Effector memory CD8-positive, alpha-beta T cell (primary cell): Measurements from ENCODE around the gene FN1.

Experiments
- ATAC-seq: fragments of 150-1000 bp; cut with Tn5 transposase; replicated peaks from 2 replicates; pipeline ENCODE4 v1.10.0; 2021; ENCODE audit warnings: mild to moderate bottlenecking, moderate library complexity
- DNase-seq, 3 experiments: peaks; one replicate each; pipeline ENCODE4 v3.0.0; 2021
- H3K27ac Mint-ChIP-seq, 2 donors: one replicate each; pipeline ENCODE4 v1.8.0; 2022; ENCODE audit warnings: mild to moderate bottlenecking in 2 of 2, mixed read lengths in 2 of 2, moderate library complexity in 2 of 2
- H3K27me3 Mint-ChIP-seq, 2 donors: one replicate each; pipeline ENCODE4 v1.8.0; 2022; ENCODE audit warnings: mixed read lengths in 2 of 2
- H3K36me3 Mint-ChIP-seq: one replicate; pipeline ENCODE4 v1.8.0; 2022; ENCODE audit warnings: mild to moderate bottlenecking, moderate library complexity, mixed read lengths; ENCODE audit not compliant: insufficient read depth
- H3K4me1 Mint-ChIP-seq, 2 donors: one replicate each; pipeline ENCODE4 v1.8.0; 2022; ENCODE audit warnings: low read depth in 2 of 2, mixed read lengths in 2 of 2
- H3K4me3 Mint-ChIP-seq, 2 donors: one replicate each; pipeline ENCODE4 v1.8.0; 2022; ENCODE audit warnings: mild to moderate bottlenecking in 2 of 2, mixed read lengths in 2 of 2, moderate library complexity in 2 of 2
- H3K9me3 Mint-ChIP-seq, 2 donors: one replicate each; pipeline ENCODE4 v1.8.0; 2022; ENCODE audit warnings: mixed read lengths in 2 of 2

The FN1 gene

GRCh38 chr2:215423234-215423633 is 12.6 kb downstream of the FN1 start:
- DNase-seq (no peak), ATAC-seq (no peak)
- Mint-ChIP-seq H3K36me3 (no peaks in the 10 kb centered on the region), H3K9me3 (no peaks in the 10 kb centered on the region), H3K27ac (no peak overlapping the region), H3K4me1 (no peaks in the 10 kb centered on the region), H3K4me3 (no peak overlapping the region), H3K27me3 (peaks cover 30 to 69% of the 10 kb centered on the region in 2 donors)

DNA sequence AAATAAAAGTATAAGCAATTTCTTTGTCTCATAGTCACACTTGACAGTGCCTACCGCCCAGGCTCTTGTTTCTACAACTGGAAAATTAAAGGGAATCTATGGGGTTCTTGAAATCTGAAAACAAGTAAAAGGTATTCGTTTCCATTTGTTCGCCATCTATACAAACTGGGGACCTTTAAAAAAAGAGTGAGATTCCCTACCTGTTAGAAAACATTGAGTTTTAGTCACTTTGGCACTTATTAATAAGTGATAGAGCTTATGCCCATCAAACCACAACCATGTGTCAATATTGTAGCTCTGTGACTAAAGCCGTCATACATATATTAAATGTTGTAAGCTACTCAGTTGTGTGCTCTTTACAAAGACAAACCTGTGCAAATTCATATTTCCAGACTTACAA is 13.2 kb downstream of the FN1 start:
- Mint-ChIP-seq H3K4me3 (no peak overlapping the region), H3K9me3 (no peaks in the 10 kb centered on the region), H3K4me1 (no peaks in the 10 kb centered on the region), H3K36me3 (no peaks in the 10 kb centered on the region), H3K27ac (no peak overlapping the region), H3K27me3 (peaks cover 26 to 67% of the 10 kb centered on the region in 2 donors)
- DNase-seq (no peak), ATAC-seq (no peak)

DNA sequence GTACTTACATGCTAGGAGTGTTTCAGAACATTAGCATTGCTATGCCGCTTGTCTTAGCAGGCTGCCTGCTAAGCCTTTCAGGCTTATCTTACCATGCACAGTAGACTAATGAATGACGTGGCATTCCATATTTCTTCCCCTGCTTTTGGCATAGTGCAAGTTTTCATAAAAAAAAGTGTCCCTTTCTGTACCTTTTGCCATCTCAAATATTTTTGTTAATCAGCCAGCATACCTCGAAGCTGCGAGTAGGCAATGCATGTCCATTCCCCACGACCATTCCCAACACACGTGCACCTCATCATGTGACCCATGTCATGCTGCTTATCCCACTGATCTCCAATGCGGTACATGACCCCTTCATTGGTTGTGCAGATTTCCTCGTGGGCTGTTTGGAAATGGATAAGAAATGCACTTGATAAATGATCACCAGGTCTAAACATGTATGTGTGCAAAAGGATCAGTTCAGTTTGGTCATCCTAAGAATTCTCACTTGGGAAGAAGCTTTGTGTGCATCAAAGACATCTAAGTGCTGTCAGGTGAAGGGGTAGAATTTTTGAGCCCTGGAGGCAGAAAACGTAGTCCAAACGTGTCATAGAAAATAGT is 13.9 kb downstream of the FN1 start:
- Mint-ChIP-seq H3K27me3 (peaks cover 28 to 69% of the 10 kb centered on the region in 2 donors), H3K36me3 (no peaks in the 10 kb centered on the region), H3K9me3 (no peaks in the 10 kb centered on the region), H3K4me3 (no peak overlapping the region), H3K27ac (no peak overlapping the region), H3K4me1 (no peaks in the 10 kb centered on the region)
- ATAC-seq (no peak), DNase-seq (no peak)

- H3K36me3 Mint-ChIP-seq: no peaks in the 10 kb centered on the region
- H3K27me3 Mint-ChIP-seq: peaks cover 28 to 60% of the 10 kb centered on the region in 2 donors
- no peak overlapping the region for H3K4me3 Mint-ChIP-seq
- no peak overlapping the region for H3K27ac Mint-ChIP-seq
- DNase-seq (no peak), ATAC-seq (no peak)
- no peaks in the 10 kb centered on the region for H3K9me3 Mint-ChIP-seq
- no peaks in the 10 kb centered on the region for H3K4me1 Mint-ChIP-seq
These were observed 15.4 kb downstream of the FN1 start for GRCh38 chr2:215420471-215420935.

DNA sequence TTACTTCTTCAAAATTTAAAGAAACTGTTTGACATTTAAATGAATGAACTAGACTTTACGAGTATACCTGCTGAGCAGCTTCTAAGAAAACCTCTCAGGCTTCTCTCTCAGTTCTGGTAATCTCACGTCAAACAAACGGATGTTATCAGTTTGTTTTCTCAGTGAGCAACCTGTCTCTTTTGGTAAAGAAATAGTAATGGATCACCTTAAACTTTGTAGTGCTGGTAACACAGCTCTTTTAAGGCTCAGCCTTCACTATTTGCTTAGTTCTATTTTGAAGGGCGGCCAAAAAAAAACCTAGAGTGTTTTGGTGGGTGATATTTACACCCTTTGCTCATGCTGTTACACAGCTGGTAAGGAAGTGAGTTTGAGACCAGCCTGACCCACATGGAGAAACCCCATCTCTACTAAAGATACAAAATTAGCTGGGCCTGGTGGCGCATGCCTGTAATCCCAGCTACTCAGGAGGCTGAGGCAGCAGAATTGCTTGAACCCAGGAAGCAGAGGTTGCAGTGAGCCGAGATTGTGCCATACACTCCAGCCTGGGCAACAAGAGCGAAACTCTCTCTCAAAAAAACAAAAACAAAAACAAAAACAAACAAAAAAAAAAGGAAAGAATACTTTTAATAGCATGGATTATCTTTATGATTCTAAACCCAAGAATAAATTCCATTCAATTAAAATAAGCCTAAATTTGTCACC is 15.9 kb downstream of the FN1 start:
- Mint-ChIP-seq H3K4me1 (no peaks in the 10 kb centered on the region), H3K4me3 (no peak overlapping the region), H3K36me3 (no peaks in the 10 kb centered on the region), H3K9me3 (no peaks in the 10 kb centered on the region), H3K27me3 (peaks cover 28 to 54% of the 10 kb centered on the region in 2 donors), H3K27ac (no peak overlapping the region)
- ATAC-seq (no peak), DNase-seq (no peak)

- H3K27ac Mint-ChIP-seq: no peak overlapping the region
- ATAC-seq (no peak), DNase-seq (no peak)
- no peak overlapping the region for H3K4me3 Mint-ChIP-seq
- no peaks in the 10 kb centered on the region for H3K4me1 Mint-ChIP-seq
- H3K36me3 Mint-ChIP-seq: no peaks in the 10 kb centered on the region
- H3K27me3 Mint-ChIP-seq: peaks cover 32 to 54% of the 10 kb centered on the region in 2 donors
- H3K9me3 Mint-ChIP-seq: no peaks in the 10 kb centered on the region
These were observed 16.8 kb downstream of the FN1 start for GRCh38 chr2:215419113-215419512.

GRCh38 chr2:215418064-215418963 is 17.6 kb downstream of the FN1 start:
- Mint-ChIP-seq H3K4me3 (no peak overlapping the region), H3K36me3 (no peaks in the 10 kb centered on the region), H3K27ac (no peak overlapping the region), H3K27me3 (peaks cover 31 to 54% of the 10 kb centered on the region in 2 donors), H3K9me3 (no peaks in the 10 kb centered on the region), H3K4me1 (no peaks in the 10 kb centered on the region)
- DNase-seq (no peak), ATAC-seq (no peak)

- no peak overlapping the region for H3K27ac Mint-ChIP-seq
- H3K4me3 Mint-ChIP-seq: no peak overlapping the region
- H3K4me1 Mint-ChIP-seq: no peaks in the 10 kb centered on the region
- H3K36me3 Mint-ChIP-seq: no peaks in the 10 kb centered on the region
- no peaks in the 10 kb centered on the region for H3K9me3 Mint-ChIP-seq
- DNase-seq: no peak
- ATAC-seq: no peak
- peaks cover 30 to 57% of the 10 kb centered on the region in 2 donors for H3K27me3 Mint-ChIP-seq
These were observed 18.4 kb downstream of the FN1 start for GRCh38 chr2:215417400-215417951.

DNA sequence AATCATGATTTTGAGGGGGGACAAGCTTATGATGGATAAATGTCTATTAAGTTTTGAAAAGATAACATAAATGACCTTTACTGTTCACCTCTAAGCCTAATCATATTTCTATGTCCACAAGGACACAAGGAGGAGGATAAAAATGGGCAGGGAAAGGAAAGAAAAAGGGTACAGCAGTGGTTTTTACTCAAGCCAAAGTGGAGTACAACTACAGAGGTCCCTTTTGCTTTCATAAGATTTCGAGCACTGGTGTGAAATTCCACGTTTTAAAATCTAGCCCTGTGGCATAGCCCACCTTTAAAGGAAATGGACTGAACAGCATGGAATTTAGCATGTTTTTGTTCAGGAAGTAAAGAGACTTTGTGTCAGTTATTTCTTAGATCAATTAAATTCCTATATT is 19.2 kb downstream of the FN1 start:
- ATAC-seq (no peak), DNase-seq (no peak)
- H3K4me1 Mint-ChIP-seq: no peaks in the 10 kb centered on the region
- no peak overlapping the region for H3K4me3 Mint-ChIP-seq
- no peaks in the 10 kb centered on the region for H3K9me3 Mint-ChIP-seq
- no peaks in the 10 kb centered on the region for H3K36me3 Mint-ChIP-seq
- H3K27ac Mint-ChIP-seq: no peak overlapping the region
- H3K27me3 Mint-ChIP-seq: peaks cover 30 to 49% of the 10 kb centered on the region in 2 donors

GRCh38 chr2:215415820-215416577 is 19.9 kb downstream of the FN1 start:
- no peak for ATAC-seq
- Mint-ChIP-seq H3K4me1 (no peaks in the 10 kb centered on the region), H3K27me3 (peaks cover 27 to 45% of the 10 kb centered on the region in 2 donors), H3K36me3 (no peaks in the 10 kb centered on the region), H3K9me3 (no peaks in the 10 kb centered on the region), H3K27ac (no peak overlapping the region), H3K4me3 (no peak overlapping the region)
- DNase-seq: no peak

DNA sequence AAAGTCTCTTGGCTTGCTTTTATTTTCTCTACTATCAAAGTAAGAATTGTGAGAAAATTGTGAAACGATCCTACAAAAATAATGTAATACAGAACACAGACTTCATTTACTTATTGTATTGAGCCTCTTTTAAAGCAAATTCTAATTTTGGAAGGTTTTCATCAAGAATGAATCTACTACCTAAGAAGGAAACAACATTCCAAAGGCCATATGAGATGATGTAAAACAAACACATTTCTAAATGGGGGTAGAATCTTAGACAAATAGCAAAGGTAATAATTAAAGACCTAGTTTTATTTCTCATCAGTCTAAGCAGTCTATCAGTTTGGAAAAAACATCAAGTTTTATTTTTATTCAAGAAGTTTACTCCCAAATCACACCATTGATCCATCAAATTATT is 20.6 kb downstream of the FN1 start:
- Mint-ChIP-seq H3K36me3 (no peaks in the 10 kb centered on the region), H3K9me3 (no peaks in the 10 kb centered on the region), H3K4me3 (no peak overlapping the region), H3K4me1 (no peaks in the 10 kb centered on the region), H3K27me3 (peaks cover 30 to 45% of the 10 kb centered on the region in 2 donors), H3K27ac (no peak overlapping the region)
- DNase-seq (no peak), ATAC-seq (no peak)

DNA sequence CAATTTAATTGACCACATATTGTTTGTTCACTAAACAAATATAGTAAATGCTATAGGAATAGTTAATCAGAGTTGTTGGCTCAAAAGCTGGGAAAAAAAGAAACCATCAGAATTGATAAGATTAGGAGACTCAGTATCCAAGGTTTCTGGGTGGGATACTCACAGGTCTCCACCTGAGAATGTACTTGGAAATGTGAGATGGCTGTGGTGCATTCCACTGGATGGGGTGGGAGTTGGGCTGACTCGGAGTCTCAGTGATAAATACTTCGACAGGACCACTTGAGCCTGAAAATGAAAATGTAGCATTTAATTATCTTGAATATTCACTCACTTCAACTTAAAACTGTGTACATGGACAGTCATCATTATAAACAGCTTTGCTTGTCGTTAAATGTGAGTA is 21.2 kb downstream of the FN1 start:
- DNase-seq: no peak
- no peak for ATAC-seq
- Mint-ChIP-seq H3K4me3 (no peak overlapping the region), H3K4me1 (no peaks in the 10 kb centered on the region), H3K27me3 (peaks cover 33 to 47% of the 10 kb centered on the region in 2 donors), H3K27ac (no peak overlapping the region), H3K9me3 (no peaks in the 10 kb centered on the region), H3K36me3 (no peaks in the 10 kb centered on the region)

DNA sequence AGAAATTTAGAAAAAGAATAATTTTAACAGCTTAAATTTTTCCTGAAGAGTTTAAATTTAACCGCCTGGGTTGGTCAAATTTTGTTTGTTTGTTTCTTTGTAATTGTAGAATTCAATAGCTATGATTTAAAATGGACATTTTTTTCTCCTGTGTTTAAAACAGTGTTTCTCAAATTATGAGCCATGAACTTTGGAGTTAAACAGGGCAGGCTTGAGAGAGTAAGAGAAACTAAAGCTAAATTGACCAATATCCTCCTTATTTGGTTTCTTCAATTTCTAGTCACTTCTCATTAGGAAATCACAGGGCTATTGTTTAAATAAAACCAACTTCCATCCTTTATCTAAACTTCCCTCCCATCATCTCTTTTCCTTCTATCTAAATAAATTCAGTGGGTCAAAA is 21.9 kb downstream of the FN1 start:
- DNase-seq: no peak
- ATAC-seq: no peak
- H3K4me1 Mint-ChIP-seq: no peaks in the 10 kb centered on the region
- no peak overlapping the region for H3K4me3 Mint-ChIP-seq
- no peaks in the 10 kb centered on the region for H3K9me3 Mint-ChIP-seq
- H3K27ac Mint-ChIP-seq: no peak overlapping the region
- H3K27me3 Mint-ChIP-seq: peaks cover 40 to 54% of the 10 kb centered on the region in 2 donors
- no peaks in the 10 kb centered on the region for H3K36me3 Mint-ChIP-seq
